ENCODE results near the gene C18orf32. TPM values are rescaled to one million over a fixed set of nuclear protein-coding genes. Genes with fewer than 3 reads are reported as not detected.

C18orf32 gene
- 5.7 and 7.0 TPM in 2 replicates for total RNA-seq

GRCh38 chr18:49486953-49487710, at the start of gene C18orf32:
Gene C18orf32, minus strand, starts transcription at chr18:49487234. Its CDS starts 3,486 bp downstream, at chr18:49483748.

DNA sequence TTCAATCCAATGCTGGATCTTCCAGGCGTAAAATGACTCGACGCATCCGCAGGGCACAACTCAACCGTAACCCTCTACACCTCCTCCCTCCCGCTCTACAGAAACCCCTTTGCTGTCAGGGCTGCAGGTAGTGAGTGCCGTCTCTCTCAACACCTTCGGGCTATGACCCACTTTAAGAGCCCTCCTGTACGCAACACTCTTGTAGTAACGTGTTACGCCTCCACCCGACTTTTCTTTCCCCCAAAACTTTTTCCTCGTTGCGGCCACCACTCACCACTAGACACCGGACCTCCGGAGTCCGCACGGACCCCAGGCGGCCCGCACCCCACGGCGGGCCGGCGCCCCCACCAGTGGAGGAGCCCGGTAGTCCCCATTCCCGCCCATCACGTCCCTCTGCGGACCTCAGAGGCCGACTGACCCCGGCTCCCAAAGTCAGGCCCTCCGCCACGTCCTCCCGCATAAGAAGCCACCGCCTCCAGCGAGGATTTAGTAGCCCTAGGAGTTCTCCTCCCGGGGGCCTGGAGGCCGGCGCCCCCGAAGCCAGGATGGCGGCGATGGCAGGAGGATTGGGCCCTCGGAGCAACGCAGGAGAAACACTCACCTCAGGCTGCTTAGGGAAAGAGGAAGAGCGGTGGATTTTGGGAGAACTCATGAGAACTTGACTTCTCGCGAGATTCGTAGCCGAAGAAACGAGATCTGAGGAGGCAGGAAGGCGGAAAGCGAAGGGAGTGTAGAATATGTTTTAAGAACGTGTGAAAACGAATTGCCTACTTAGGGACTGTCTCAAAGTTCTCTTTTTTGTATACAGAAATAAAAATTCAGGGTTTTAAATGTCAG, 5.0 kb upstream of the C18orf32 start, which contains the start of gene RPL17:
TSS of gene RPL17 (minus strand) at position 609 of the 837 bp plus-strand sequence.

Small RNAs within 50 kb of the gene (small RNA-seq; reads per million reads assigned to genes)
- gene SNORD58A, result not detected
- gene SNORD58C, result not detected

Other genes starting within 250 kb of the C18orf32 start
- 28.7 and 43.4 TPM in 2 replicates for gene DYM, start 26.6 kb downstream of the C18orf32 start, total RNA-seq
- 1,820 and 2,427 TPM in 2 replicates for gene RPL17, start 5.2 kb upstream of the C18orf32 start, total RNA-seq
- gene LIPG, start 74.8 kb upstream of the C18orf32 start, total RNA-seq, result 1.5 and 4.5 TPM in 2 replicates